ENCODE results near the gene HLCS.

HLCS gene

DNA sequence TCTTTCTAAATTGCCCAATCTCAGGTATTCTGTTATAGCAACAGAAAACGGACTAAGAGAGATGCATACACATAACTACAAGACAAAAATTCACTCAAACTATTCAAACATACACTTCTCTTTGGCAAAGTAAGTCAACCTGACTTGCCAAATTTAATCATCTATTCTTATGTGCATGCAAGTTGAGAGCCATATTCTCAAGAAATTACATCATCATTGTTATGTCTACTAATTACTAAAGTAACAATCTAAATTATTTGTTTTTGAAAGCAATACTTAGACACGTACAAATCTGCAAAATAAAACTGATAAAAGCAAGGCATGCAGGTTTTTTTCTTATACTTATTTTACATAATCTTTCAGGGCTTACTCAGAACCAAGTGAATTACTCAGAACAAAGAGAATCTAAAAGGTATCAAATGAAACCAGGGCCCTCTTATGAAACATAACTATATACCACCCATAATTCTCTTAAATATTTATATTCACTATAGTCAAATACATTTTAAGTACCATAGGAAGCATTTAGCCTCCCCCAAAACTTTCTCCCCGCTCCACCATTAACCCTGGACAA, 62.3 kb downstream of the HLCS start:
- no peak for ATAC-seq (replicated peaks)

DNA sequence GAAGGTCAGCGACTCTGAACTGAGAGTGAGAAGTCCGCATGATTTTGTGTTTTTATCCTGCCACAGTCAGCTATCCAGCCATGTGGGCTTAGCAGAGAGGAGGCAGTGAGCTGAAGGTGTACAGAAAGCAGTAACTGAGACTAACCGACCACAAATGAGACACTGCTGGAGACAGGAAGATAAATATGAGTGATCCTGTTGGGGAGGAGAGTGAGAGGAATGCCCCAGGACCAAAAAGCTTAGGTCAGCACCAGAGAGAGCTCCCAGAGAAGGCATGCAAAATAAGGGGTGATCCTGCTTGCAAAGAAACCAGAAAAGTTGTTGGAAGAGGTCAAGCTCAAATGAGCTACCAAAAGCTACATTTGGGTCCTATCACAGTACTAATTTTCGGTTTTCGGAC, 63.7 kb downstream of the HLCS start:
- Mint-ChIP-seq H3K36me3 (peaks cover 5 to 9% of the 10 kb centered on the region in 2 donors), H3K27ac (no peak overlapping the region), H3K9me3 (no peaks in the 10 kb centered on the region), H3K4me3 (no peak overlapping the region), H3K27me3 (no peaks in the 10 kb centered on the region), H3K4me1 (no peaks in the 10 kb centered on the region)
- DNase-seq: no peak
- no peak for ATAC-seq (replicated peaks)

More for the DNA sequence above, 62.3 kb downstream of the HLCS start:
- no peak overlapping the region for H3K4me3 Mint-ChIP-seq
- no peaks in the 10 kb centered on the region for H3K9me3 Mint-ChIP-seq
- H3K36me3 Mint-ChIP-seq: peaks cover 2 to 9% of the 10 kb centered on the region in 2 donors
- H3K27ac Mint-ChIP-seq: no peak overlapping the region
- DNase-seq: no peak
- no peaks in the 10 kb centered on the region for H3K27me3 Mint-ChIP-seq
- no peaks in the 10 kb centered on the region for H3K4me1 Mint-ChIP-seq

DNA sequence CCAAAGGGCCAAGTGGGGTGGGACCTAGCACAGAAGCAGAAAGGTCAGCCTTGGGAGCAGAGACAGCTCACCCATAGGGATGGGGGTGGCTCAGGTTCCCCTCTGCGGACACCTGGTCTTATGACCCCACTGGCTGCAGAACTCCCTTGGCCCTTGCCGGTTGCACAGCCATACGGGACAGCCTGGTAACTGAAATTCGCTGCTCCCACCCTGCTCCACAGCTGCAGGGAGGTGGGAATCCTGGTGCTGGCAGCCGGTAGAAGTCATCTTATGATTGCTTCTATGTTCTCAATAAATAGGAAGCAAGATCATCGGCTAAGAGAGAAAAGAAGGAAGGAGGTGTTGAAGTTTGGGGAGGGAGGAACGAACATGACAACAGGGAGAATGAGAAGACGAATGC, 64.1 kb downstream of the HLCS start:
- Mint-ChIP-seq H3K27me3 (no peaks in the 10 kb centered on the region), H3K27ac (no peak overlapping the region), H3K36me3 (peaks cover 5 to 11% of the 10 kb centered on the region in 2 donors), H3K4me3 (no peak overlapping the region), H3K9me3 (no peaks in the 10 kb centered on the region), H3K4me1 (no peaks in the 10 kb centered on the region)
- no peak for DNase-seq
- ATAC-seq (replicated peaks): no peak

DNA sequence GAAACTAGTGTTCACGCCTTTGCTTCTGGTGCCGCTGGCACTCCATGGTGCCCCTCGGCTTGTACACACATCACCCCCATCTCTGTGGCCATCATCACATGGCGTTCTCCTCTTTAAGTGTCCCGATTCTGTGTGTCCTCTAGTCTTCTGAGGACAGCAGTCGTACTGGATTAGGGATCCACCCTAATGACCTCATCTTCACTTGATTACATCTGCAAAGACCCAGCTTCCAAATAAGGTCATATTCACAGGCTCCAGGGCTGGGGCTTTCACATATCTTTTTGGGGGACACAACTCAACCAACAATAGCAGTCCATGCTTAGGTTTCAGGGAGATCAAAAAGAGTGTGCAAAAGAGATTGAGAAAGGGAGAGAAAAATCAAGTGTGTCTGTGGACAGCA, 64.9 kb downstream of the HLCS start:
- Mint-ChIP-seq H3K36me3 (peaks cover 10 to 18% of the 10 kb centered on the region in 2 donors), H3K27ac (no peak overlapping the region), H3K4me3 (no peak overlapping the region), H3K27me3 (no peaks in the 10 kb centered on the region), H3K9me3 (no peaks in the 10 kb centered on the region), H3K4me1 (no peaks in the 10 kb centered on the region)
- no peak for DNase-seq
- ATAC-seq (replicated peaks): no peak

DNA sequence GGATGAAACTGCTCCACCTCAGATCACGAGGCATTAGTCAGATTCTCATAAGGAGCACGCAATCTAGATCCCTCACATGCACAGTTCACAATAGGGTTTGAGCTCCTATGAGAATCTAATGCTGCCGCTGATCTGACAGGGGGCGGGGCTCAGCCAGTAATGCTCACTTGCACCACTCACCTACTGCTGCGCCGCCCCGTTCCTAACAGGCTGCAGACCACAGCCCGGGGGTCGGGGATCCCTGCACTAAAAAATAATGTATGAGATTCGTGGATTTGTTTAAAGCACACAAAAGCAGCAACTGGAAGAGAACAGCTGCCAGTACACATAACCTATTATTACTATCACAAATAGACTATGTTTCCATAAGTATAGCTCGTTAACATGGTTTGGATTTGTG, 72.9 kb downstream of the HLCS start:
- no peaks in the 10 kb centered on the region for H3K9me3 Mint-ChIP-seq
- H3K4me3 Mint-ChIP-seq: no peak overlapping the region
- DNase-seq: no peak
- H3K4me1 Mint-ChIP-seq: no peaks in the 10 kb centered on the region
- H3K36me3 Mint-ChIP-seq: peaks cover 23 to 59% of the 10 kb centered on the region in 2 donors
- no peaks in the 10 kb centered on the region for H3K27me3 Mint-ChIP-seq
- no peak overlapping the region for H3K27ac Mint-ChIP-seq
- ATAC-seq (replicated peaks): no peak

DNA sequence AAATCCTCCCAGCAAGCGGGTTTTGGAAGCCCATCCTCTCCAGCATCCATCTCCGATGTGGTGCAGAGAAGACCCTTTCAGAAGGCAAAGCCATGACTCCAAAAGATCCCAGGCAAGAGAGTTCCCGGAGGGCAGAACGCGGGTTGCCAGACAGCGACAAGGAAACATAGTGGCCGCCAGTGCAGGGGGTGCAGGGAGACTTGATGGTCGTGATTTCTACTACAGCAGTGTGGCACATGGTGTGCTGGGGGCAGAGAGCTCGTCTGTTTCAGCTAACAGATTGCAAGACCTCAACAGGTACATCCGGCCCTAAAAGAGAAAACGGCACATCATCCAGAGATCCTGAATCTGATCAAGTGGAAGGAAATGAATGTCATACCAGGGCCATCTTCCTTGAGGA, 74.3 kb downstream of the HLCS start:
- DNase-seq (no peak), ATAC-seq (replicated peaks) (no peak)
- H3K27me3 Mint-ChIP-seq: no peaks in the 10 kb centered on the region
- H3K36me3 Mint-ChIP-seq: peaks cover 18 to 58% of the 10 kb centered on the region in 2 donors
- H3K4me3 Mint-ChIP-seq: no peak overlapping the region
- H3K27ac Mint-ChIP-seq: no peak overlapping the region
- no peaks in the 10 kb centered on the region for H3K9me3 Mint-ChIP-seq
- no peaks in the 10 kb centered on the region for H3K4me1 Mint-ChIP-seq

DNA sequence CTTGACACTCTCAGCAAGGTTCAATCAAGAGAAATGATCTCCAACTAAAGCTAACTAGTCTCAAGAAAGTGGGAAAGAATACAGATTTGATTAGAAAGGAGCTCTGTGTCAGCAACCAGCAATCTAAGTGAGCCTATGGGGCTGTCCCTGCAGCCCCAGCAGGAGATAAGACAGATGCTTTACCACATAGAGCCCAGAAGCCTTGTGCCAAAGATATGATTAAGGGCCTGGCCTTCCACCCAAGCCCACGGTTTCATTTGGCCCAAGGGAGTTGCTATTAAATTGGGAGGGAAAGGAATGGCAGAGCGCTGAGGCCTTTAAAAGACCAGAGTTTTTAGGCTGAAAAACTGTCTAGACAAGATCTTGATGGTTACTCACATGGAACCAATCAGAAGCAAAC, 74.8 kb downstream of the HLCS start:
- Mint-ChIP-seq H3K36me3 (peaks cover 16 to 53% of the 10 kb centered on the region in 2 donors), H3K9me3 (no peaks in the 10 kb centered on the region), H3K4me1 (no peaks in the 10 kb centered on the region), H3K27me3 (no peaks in the 10 kb centered on the region), H3K4me3 (no peak overlapping the region), H3K27ac (no peak overlapping the region)
- ATAC-seq (replicated peaks) (no peak), DNase-seq (no peak)

DNA sequence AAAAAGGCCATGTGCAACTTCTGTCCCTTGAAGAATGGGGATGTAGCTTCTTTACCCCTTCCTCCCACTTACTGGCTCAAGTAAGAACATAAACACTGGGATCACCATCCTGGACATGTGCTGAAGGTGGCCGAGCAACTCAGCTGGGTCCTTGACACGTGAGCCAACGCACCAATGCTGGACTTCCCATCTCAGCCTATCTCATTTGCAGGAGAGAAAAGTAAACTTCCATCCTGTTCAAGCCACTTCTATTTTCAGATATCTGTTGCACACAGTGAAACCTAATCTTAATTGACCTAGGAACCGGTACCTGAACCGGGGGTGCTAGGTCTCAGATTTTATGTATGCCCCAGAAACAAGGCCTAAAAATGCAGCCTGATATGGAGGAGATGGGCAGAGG, 75.3 kb downstream of the HLCS start:
- no peaks in the 10 kb centered on the region for H3K27me3 Mint-ChIP-seq

DNA sequence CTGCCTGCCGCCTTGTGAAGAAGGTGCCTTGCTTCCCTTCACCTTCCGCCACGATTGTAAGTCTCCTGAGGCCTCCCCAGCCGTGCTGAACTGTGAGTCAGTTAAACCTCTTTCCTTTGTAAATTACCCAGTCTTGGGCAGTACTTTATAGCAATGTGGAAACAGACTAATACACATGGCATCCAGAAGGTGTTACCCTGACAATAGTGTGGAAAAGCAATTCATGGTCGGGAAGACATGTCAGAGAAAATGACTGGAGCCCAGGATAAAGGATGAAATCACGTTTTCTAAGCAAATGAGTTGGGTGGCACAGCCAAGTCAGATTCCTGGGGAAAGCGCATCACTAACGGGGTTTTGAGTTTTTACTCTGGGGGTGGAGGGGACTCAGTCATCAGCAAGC, 76.4 kb downstream of the HLCS start:
- DNase-seq (no peak), ATAC-seq (replicated peaks) (no peak)
- Mint-ChIP-seq H3K27me3 (no peaks in the 10 kb centered on the region), H3K4me3 (no peak overlapping the region), H3K9me3 (no peaks in the 10 kb centered on the region), H3K27ac (no peak overlapping the region), H3K4me1 (no peaks in the 10 kb centered on the region), H3K36me3 (peaks cover 7 to 47% of the 10 kb centered on the region in 2 donors)

More for the DNA sequence above, 75.3 kb downstream of the HLCS start:
- Mint-ChIP-seq H3K4me3 (no peak overlapping the region), H3K27ac (no peak overlapping the region), H3K9me3 (no peaks in the 10 kb centered on the region), H3K36me3 (peaks cover 11 to 51% of the 10 kb centered on the region in 2 donors), H3K4me1 (no peaks in the 10 kb centered on the region)
- no peak for DNase-seq
- no peak for ATAC-seq (replicated peaks)

DNA sequence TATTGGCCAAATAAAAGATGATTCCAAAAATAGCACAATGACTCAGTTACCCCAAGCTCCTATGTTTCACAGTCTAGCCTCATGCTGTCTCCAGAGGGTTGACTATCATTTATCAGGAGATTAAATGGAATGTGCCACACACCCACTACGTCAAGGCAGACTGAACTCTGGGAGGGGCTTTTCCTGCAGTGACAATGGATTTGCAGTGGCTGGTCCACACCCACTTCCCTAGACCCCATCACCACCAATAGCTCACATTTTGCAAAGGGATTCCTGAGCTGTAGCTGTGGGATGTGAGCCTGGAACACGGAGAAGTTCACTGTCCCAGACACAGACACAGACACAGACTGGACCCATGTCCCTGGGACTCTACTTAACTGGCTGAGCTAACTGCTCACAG, 77.1 kb downstream of the HLCS start:
- H3K9me3 Mint-ChIP-seq: peaks cover 3 to 4% of the 10 kb centered on the region in 2 donors
- DNase-seq (no peak), ATAC-seq (replicated peaks) (no peak)
- H3K4me3 Mint-ChIP-seq: no peak overlapping the region
- no peaks in the 10 kb centered on the region for H3K27me3 Mint-ChIP-seq
- H3K4me1 Mint-ChIP-seq: no peaks in the 10 kb centered on the region
- H3K27ac Mint-ChIP-seq: no peak overlapping the region
- peaks cover 8 to 51% of the 10 kb centered on the region in 2 donors for H3K36me3 Mint-ChIP-seq

DNA sequence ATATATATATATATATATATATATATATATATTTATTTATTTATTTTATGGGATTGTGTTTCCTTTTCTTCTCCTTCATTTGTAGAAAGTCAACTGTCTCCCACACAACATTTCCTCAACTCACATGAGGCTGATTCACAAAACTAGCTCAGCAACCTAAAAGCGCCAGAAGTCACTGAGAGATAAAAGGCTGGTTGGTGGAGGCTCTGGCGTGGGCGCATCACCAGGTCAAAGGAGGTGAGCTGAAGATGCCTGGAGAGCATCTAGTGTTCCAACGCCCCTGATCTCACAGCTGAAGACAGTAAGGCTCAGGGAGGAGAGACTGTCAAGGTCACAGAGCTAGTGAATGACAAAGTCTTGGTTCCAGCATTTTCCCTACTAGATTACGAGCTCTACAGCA, 78.0 kb downstream of the HLCS start:
- peaks cover 13 to 54% of the 10 kb centered on the region in 2 donors for H3K36me3 Mint-ChIP-seq
- no peaks in the 10 kb centered on the region for H3K27me3 Mint-ChIP-seq
- no peak overlapping the region for H3K27ac Mint-ChIP-seq
- DNase-seq (no peak), ATAC-seq (replicated peaks) (no peak)
- peaks cover 6 to 8% of the 10 kb centered on the region in 2 donors for H3K9me3 Mint-ChIP-seq
- H3K4me3 Mint-ChIP-seq: no peak overlapping the region
- H3K4me1 Mint-ChIP-seq: no peaks in the 10 kb centered on the region

DNA sequence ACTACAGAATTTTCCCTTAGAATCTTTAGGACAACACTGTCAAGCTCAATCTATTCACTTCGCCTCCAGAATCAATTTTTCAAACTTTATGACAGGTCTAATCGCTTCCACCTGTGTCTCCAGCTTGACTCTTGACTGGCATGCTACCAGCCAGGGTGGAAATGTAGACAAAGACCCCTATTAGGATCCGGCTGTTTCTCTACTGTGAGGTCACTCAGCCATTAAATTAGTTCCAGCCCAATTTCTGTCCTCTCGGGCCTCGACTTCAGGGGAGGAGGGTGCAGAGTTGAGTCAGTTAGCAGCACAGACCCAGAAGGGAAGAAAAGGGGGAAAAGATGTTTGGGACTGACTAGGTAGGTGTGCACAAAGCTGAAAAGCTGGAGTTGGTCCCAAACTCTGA, 78.5 kb downstream of the HLCS start:
- no peak overlapping the region for H3K4me3 Mint-ChIP-seq
- no peaks in the 10 kb centered on the region for H3K4me1 Mint-ChIP-seq
- no peak for DNase-seq
- peaks cover 8 to 10% of the 10 kb centered on the region in 2 donors for H3K9me3 Mint-ChIP-seq
- H3K27me3 Mint-ChIP-seq: no peaks in the 10 kb centered on the region
- no peak for ATAC-seq (replicated peaks)
- H3K36me3 Mint-ChIP-seq: peaks cover 17 to 56% of the 10 kb centered on the region in 2 donors
- H3K27ac Mint-ChIP-seq: no peak overlapping the region

DNA sequence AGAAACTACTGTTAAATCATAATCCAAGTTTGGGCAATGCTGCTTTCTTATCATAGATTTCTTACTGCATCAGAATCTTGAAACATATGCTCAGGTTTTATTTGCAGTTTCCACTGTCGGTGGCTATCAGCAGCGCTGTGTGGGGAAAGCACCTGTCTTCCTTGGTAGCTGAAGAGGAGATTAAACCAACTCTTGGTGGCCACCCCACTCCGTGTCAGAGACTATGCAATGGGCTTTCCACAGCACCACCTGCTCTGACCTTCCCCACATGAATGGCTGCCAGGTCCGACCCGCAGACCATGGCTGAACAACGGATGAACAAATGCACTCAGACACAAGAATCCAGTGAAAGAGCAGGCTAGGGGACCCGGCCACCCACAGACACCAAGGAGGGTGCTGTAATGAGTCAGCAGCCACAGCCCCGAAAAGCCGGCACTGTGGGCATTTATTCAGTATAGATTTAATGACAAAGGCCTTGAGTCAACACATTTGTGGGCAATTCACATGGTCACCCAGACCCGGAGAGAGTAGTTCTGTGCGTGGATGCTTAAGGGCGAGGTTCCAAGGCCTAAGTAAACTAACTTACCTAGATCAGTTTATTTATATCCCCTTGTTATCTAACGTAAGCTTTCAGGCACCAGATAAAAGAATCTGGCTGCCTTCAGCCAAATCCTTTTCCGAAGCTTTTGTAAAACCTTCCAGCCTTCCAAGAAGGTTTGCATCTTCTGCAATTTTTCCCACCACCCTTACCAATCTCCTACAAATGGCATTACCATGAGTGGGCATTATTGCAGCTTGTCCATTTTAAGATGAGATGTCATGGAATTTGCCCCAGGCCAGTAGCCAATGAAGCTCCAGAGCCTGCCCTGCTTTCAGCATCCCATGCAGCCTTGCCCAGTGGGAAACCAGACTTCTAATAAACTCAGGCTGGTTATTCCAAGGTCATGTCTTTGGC, 82.7 kb downstream of the HLCS start:
- Mint-ChIP-seq H3K36me3 (peaks cover 31 to 46% of the 10 kb centered on the region in 2 donors), H3K27ac (no peak overlapping the region), H3K4me1 (no peaks in the 10 kb centered on the region), H3K9me3 (peaks cover 11 to 15% of the 10 kb centered on the region in 2 donors), H3K4me3 (no peak overlapping the region), H3K27me3 (no peaks in the 10 kb centered on the region)
- DNase-seq: no peak
- no peak for ATAC-seq (replicated peaks)

DNA sequence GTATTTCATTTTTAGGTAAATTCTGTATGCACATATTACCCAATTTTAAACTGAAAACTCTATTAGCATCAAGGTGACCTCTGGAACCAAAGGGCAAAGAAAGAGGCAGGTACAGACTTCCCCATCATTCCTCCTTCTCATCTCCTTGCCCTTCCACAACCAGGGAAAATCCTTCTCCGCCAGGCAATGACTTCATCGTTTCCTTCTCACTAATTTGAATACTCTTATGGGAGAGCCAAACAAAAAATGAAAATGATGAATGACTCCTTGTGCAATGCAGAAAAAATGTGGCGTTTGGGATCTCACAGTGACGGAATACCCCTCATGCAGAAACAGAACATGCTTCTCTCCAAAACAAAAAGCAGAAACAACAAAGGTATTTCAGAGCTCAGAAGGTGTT, 83.7 kb downstream of the HLCS start:
- Mint-ChIP-seq H3K36me3 (peaks cover 38 to 48% of the 10 kb centered on the region in 2 donors), H3K4me3 (no peak overlapping the region), H3K27ac (no peak overlapping the region), H3K9me3 (peaks cover 11 to 15% of the 10 kb centered on the region in 2 donors), H3K4me1 (no peaks in the 10 kb centered on the region), H3K27me3 (no peaks in the 10 kb centered on the region)
- DNase-seq (no peak), ATAC-seq (replicated peaks) (no peak)

DNA sequence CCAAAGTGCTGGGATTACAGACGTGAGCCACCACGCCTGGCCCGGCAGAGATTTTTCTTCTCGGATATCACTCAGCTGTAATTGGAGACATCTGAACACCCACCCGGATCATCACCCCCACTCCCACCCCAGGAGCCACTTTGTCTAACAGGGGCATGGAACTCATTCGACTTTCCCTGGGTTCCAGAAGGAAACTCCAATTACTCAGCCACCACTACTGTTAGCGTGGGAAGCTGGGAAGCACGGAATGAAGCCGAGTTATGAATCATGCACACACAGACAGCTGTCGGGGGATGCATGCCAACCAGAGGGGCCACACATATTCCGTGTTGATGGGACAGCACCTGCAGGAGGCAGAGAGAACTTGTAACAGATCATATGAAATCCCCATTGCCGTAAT, 85.2 kb downstream of the HLCS start:
- H3K9me3 Mint-ChIP-seq: peaks cover 11 to 15% of the 10 kb centered on the region in 2 donors
- H3K4me3 Mint-ChIP-seq: no peak overlapping the region
- H3K36me3 Mint-ChIP-seq: peaks cover 44 to 60% of the 10 kb centered on the region in 2 donors
- no peak for ATAC-seq (replicated peaks)
- H3K27me3 Mint-ChIP-seq: no peaks in the 10 kb centered on the region
- H3K27ac Mint-ChIP-seq: no peak overlapping the region
- no peaks in the 10 kb centered on the region for H3K4me1 Mint-ChIP-seq
- DNase-seq: no peak
